D721Med (cell line): ENCODE data around the gene UBASH3B.

Source experiments
- DNase-seq: peaks from one replicate; pipeline ENCODE4 v3.0.0; 2011; ENCODE audit warnings: low spot score; ENCODE audit not compliant: insufficient read length
- FAIRE-seq: peaks from 2 replicates; lab custom pipeline; 2011; peaks lifted over from hg19 to GRCh38; lab: Jason Lieb, UNC
- CTCF ChIP-seq: IDR thresholded peaks from 2 replicates; pipeline ENCODE4 v1.5.1; 2012; ENCODE audit warnings: mild to moderate bottlenecking, control low read depth; ENCODE audit not compliant: insufficient read depth; ENCODE audit errors: missing control alignments

UBASH3B gene

GRCh38 chr11:122769126-122769780 lies 113.7 kb downstream of the UBASH3B start:
- TF ChIP-seq CTCF = no peak
- no peak for DNase-seq
- no peak for FAIRE-seq

- FAIRE-seq (no peak), DNase-seq (no peak)
- TF ChIP-seq CTCF = no peak
Observed at GRCh38 chr11:122772945-122773344, 117.4 kb downstream of the UBASH3B start.

DNA sequence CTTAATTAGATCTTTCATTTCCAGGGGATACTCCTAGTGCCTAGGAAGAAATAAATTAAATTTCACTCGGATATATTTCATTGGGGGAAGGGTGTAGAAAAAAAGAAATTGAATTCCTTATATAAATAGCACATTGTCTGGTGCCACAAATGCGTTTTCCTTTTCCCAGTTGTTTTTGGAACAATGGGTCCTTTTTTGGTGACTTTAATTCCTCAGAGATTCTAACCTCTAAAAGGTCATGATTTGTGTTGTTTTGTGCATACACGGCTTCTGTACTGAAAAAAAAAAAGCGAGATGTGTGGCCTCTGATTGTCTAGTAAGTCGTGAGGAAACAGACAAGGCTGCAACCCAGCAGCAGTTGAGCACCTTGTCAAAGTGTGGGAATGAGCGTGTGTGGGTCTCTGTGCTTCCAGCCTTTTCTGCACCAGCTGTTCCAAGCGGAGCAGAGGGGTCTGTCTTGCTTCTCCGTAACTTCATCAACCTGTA lies 118.3 kb downstream of the UBASH3B start:
- FAIRE-seq (no peak), DNase-seq (no peak)
- TF ChIP-seq CTCF = no peak

DNA sequence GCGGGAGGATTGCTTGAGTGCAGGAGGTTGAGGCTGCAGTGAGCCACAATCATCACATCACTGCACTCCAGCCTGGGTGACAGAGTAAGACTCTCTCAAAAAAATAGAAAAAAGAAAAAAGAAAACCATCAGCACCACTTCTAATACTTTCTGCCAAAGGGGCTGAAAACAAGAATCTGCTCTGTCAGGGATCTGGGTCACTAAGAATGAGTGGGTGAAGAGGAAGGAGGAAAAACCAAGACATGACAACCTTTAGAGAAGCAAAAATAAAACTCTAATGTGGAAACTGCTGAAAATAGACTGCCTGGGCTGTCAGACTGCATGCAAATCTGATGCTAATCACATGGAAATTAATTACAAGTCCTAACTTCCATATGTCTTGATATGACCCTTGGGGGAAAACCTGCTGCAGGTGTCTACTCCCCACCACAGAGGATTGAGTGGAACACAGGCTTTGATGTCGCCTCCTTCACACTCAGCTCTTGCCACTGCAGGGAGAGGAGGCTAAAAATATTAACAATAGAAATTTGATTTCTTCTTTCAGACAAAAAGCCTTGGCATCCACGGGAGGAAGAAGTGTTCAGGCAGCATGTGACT lies 120.3 kb downstream of the UBASH3B start:
- no peak for DNase-seq
- FAIRE-seq = no peak
- TF ChIP-seq CTCF = no peak

DNA sequence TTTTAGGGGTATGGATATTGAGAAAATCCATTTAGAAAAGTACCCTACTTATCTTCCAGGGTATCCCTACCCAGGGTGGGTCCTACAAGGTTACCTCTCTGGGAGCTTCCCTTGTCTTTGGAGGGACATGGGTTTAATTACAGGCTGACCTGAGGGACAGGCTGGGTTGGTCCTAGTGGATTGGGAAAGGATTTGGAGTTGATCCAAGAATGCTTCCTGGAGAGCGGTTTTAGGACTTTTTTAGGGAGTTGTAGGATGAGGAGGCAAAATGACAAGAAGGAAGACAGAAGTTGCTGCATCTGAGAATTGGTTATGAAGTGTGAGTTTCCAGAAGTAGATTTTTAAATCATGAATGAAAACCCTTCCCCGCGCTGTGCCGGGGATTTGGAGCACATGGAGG lies 121.0 kb downstream of the UBASH3B start:
- DNase-seq = no peak
- no peak for FAIRE-seq
- no peak for TF ChIP-seq CTCF

- DNase-seq (no peak), FAIRE-seq (no peak)
- TF ChIP-seq CTCF = no peak
Observed at GRCh38 chr11:122777343-122777742, 121.8 kb downstream of the UBASH3B start.

DNA sequence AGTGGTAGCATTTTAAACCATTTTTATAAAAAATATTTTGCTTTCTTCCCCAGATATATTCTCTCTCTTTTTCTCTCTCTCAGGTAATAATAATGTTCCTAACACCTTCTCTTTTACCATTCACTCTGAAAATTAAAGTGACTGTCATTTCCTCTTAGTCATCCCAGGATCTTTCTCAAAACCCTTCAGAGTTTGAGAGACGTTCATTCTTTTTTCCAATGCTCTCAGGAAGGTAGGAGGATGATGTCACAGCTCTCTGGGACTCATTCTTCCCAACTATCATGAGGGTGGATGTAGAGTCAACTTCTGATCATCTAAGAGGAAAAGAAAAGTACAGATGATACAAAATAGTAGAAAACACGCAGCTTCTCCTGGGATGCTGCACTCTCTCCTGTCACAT lies 122.6 kb downstream of the UBASH3B start:
- FAIRE-seq (no peak), DNase-seq (no peak)
- no peak for TF ChIP-seq CTCF
